ENCODE data around the gene BACH2. TPM values are rescaled to one million over a fixed set of nuclear protein-coding genes. Genes with fewer than 3 reads are reported as not detected.
A peak's percentile ranks its signal among the peaks of the same experiment; 100 is the strongest.

Gene BACH2
- total RNA-seq, 1 donor from 2014 or later = 88.8 TPM

- H3K36me3 Mint-ChIP-seq (ENCODE audit: low read depth) = peaks cover 40% of the 10 kb centered on the region
- intact Hi-C loops (cut with micrococcal nuclease) = loop anchor here (2.0 kb wide), 1 partner anchor 54 kb away; no protein-coding TSS in a partner anchor
- peaks cover 20% of the 10 kb centered on the region for H3K27me3 Mint-ChIP-seq (ENCODE audit: low read depth)
- H3K27ac Mint-ChIP-seq = peak overlapping the region; percentile 67
- no peak for DNase-seq (ENCODE audit: low spot score)
- peak overlapping the region; percentile 60 for H3K4me3 Mint-ChIP-seq (ENCODE audit: low read depth)
- peaks cover 50% of the 10 kb centered on the region for H3K4me1 Mint-ChIP-seq (ENCODE audit: low read depth)
- no peaks in the 10 kb centered on the region for H3K9me3 Mint-ChIP-seq
Observed at GRCh38 chr6:90297115-90297866, 648 bp upstream of the BACH2 start.

GRCh38 chr6:90295854-90296340 lies 746 bp downstream of the BACH2 start:
- intact Hi-C loops (cut with micrococcal nuclease) = loop anchor here (1.0 to 2.0 kb wide), 2 partner anchors 12 to 55 kb away; no protein-coding TSS in a partner anchor
- Mint-ChIP-seq H3K27ac (peak overlapping the region; percentile 83), H3K9me3 (no peaks in the 10 kb centered on the region), H3K36me3 (ENCODE audit: low read depth) (peaks cover 47% of the 10 kb centered on the region), H3K27me3 (ENCODE audit: low read depth) (peaks cover 13% of the 10 kb centered on the region), H3K4me1 (ENCODE audit: low read depth) (peaks cover 56% of the 10 kb centered on the region), H3K4me3 (ENCODE audit: low read depth) (peak overlapping the region; percentile 91)
- DNase-seq (ENCODE audit: low spot score) = peak; percentile 72

GRCh38 chr6:90294989-90295853 lies 1.4 kb downstream of the BACH2 start:
- DNase-seq (ENCODE audit: low spot score) = peak; percentile 53
- Mint-ChIP-seq H3K9me3 (no peaks in the 10 kb centered on the region), H3K4me3 (ENCODE audit: low read depth) (peak overlapping the region; percentile 91), H3K4me1 (ENCODE audit: low read depth) (peaks cover 60% of the 10 kb centered on the region), H3K36me3 (ENCODE audit: low read depth) (peaks cover 53% of the 10 kb centered on the region), H3K27ac (peak overlapping the region; percentile 93), H3K27me3 (ENCODE audit: low read depth) (peaks cover 12% of the 10 kb centered on the region)
- intact Hi-C loops (cut with micrococcal nuclease) = no loop called here

- Mint-ChIP-seq H3K9me3 (no peaks in the 10 kb centered on the region), H3K4me1 (ENCODE audit: low read depth) (peaks cover 57% of the 10 kb centered on the region), H3K36me3 (ENCODE audit: low read depth) (peaks cover 53% of the 10 kb centered on the region), H3K27ac (peak overlapping the region; percentile 93), H3K27me3 (ENCODE audit: low read depth) (peaks cover 6% of the 10 kb centered on the region), H3K4me3 (ENCODE audit: low read depth) (peak overlapping the region; percentile 91)
- peak; percentile 40 for DNase-seq (ENCODE audit: low spot score)
- intact Hi-C loops (cut with micrococcal nuclease) = no loop called here
Observed at GRCh38 chr6:90294614-90294988, 2.0 kb downstream of the BACH2 start.

GRCh38 chr6:90294008-90294511 lies 2.6 kb downstream of the BACH2 start:
- Mint-ChIP-seq H3K36me3 (ENCODE audit: low read depth) (peaks cover 58% of the 10 kb centered on the region), H3K4me3 (ENCODE audit: low read depth) (peak overlapping the region; percentile 91), H3K9me3 (no peaks in the 10 kb centered on the region), H3K27ac (peak overlapping the region; percentile 93), H3K4me1 (ENCODE audit: low read depth) (peaks cover 60% of the 10 kb centered on the region), H3K27me3 (ENCODE audit: low read depth) (peaks cover 4% of the 10 kb centered on the region)
- no peak for DNase-seq (ENCODE audit: low spot score)
- intact Hi-C loops (cut with micrococcal nuclease) = no loop called here

GRCh38 chr6:90293319-90293953 lies 3.2 kb downstream of the BACH2 start:
- H3K4me1 Mint-ChIP-seq (ENCODE audit: low read depth) = peaks cover 65% of the 10 kb centered on the region
- H3K27me3 Mint-ChIP-seq (ENCODE audit: low read depth) = peaks cover 3% of the 10 kb centered on the region
- H3K4me3 Mint-ChIP-seq (ENCODE audit: low read depth) = peak overlapping the region; percentile 91
- intact Hi-C loops (cut with micrococcal nuclease) = no loop called here
- no peaks in the 10 kb centered on the region for H3K9me3 Mint-ChIP-seq
- peaks cover 64% of the 10 kb centered on the region for H3K36me3 Mint-ChIP-seq (ENCODE audit: low read depth)
- H3K27ac Mint-ChIP-seq = peak overlapping the region; percentile 93
- no peak for DNase-seq (ENCODE audit: low spot score)

- Mint-ChIP-seq H3K9me3 (peaks cover 10% of the 10 kb centered on the region), H3K4me1 (ENCODE audit: low read depth) (peaks cover 72% of the 10 kb centered on the region), H3K4me3 (ENCODE audit: low read depth) (peak overlapping the region; percentile 91), H3K27me3 (ENCODE audit: low read depth) (no peaks in the 10 kb centered on the region), H3K36me3 (ENCODE audit: low read depth) (peaks cover 83% of the 10 kb centered on the region), H3K27ac (peak overlapping the region; percentile 65)
- no peak for DNase-seq (ENCODE audit: low spot score)
- intact Hi-C loops (cut with micrococcal nuclease) = no loop called here
Observed at GRCh38 chr6:90291565-90291964, 5.1 kb downstream of the BACH2 start.

GRCh38 chr6:90290811-90291420 lies 5.7 kb downstream of the BACH2 start:
- H3K4me3 Mint-ChIP-seq (ENCODE audit: low read depth) = peak overlapping the region; percentile 91
- peak overlapping the region; percentile 65 for H3K27ac Mint-ChIP-seq
- peaks cover 78% of the 10 kb centered on the region for H3K4me1 Mint-ChIP-seq (ENCODE audit: low read depth)
- H3K27me3 Mint-ChIP-seq (ENCODE audit: low read depth) = no peaks in the 10 kb centered on the region
- no peak for DNase-seq (ENCODE audit: low spot score)
- peaks cover 10% of the 10 kb centered on the region for H3K9me3 Mint-ChIP-seq
- peaks cover 84% of the 10 kb centered on the region for H3K36me3 Mint-ChIP-seq (ENCODE audit: low read depth)
- intact Hi-C loops (cut with micrococcal nuclease) = no loop called here

- DNase-seq (ENCODE audit: low spot score) = no peak
- H3K9me3 Mint-ChIP-seq = peaks cover 10% of the 10 kb centered on the region
- no peak overlapping the region for H3K27ac Mint-ChIP-seq
- H3K4me3 Mint-ChIP-seq (ENCODE audit: low read depth) = no peak overlapping the region
- peaks cover 88% of the 10 kb centered on the region for H3K4me1 Mint-ChIP-seq (ENCODE audit: low read depth)
- H3K27me3 Mint-ChIP-seq (ENCODE audit: low read depth) = no peaks in the 10 kb centered on the region
- H3K36me3 Mint-ChIP-seq (ENCODE audit: low read depth) = peaks cover 84% of the 10 kb centered on the region
- intact Hi-C loops (cut with micrococcal nuclease) = loop anchor here (5.0 to 10.0 kb wide), 3 partner anchors 297 to 938 kb away; partner anchors contain the start of genes CASP8AP2, MAP3K7 and UBE2J1
Observed at GRCh38 chr6:90289902-90290301, 6.7 kb downstream of the BACH2 start.

GRCh38 chr6:90288404-90288803 lies 8.2 kb downstream of the BACH2 start:
- Mint-ChIP-seq H3K27me3 (ENCODE audit: low read depth) (no peaks in the 10 kb centered on the region), H3K36me3 (ENCODE audit: low read depth) (peaks cover 74% of the 10 kb centered on the region), H3K9me3 (peaks cover 10% of the 10 kb centered on the region), H3K4me1 (ENCODE audit: low read depth) (peaks cover 89% of the 10 kb centered on the region), H3K27ac (peak overlapping the region; percentile 47), H3K4me3 (ENCODE audit: low read depth) (no peak overlapping the region)
- intact Hi-C loops (cut with micrococcal nuclease) = loop anchor here (5.0 to 10.0 kb wide), 3 partner anchors 299 to 936 kb away; partner anchors contain the start of genes CASP8AP2, MAP3K7 and UBE2J1
- no peak for DNase-seq (ENCODE audit: low spot score)

- Mint-ChIP-seq H3K9me3 (peaks cover 17% of the 10 kb centered on the region), H3K36me3 (ENCODE audit: low read depth) (peaks cover 73% of the 10 kb centered on the region), H3K4me3 (ENCODE audit: low read depth) (peak overlapping the region; percentile 49), H3K27ac (peak overlapping the region; percentile 72), H3K27me3 (ENCODE audit: low read depth) (no peaks in the 10 kb centered on the region), H3K4me1 (ENCODE audit: low read depth) (peaks cover 87% of the 10 kb centered on the region)
- DNase-seq (ENCODE audit: low spot score) = peak; percentile 49
- intact Hi-C loops (cut with micrococcal nuclease) = loop anchor here (1.0 to 10.0 kb wide), 4 partner anchors 192 to 935 kb away; partner anchors contain the start of genes CASP8AP2, MAP3K7 and UBE2J1
Observed at GRCh38 chr6:90286884-90287488, 9.7 kb downstream of the BACH2 start.

Data from activated T-helper 2 cell treated with anti-CD3 and anti-CD28 coated beads, Interferon-gamma antibody, Interleukin-2, Interleukin-4, amounts not matched to agents 10 μg/mL and 5 μg/mL and 100 μg/mL, durations not matched to agents 14 hours and 24 hours and 36 hours (primary cell).